ENCODE measurements around the gene CAMTA1. TPM values are rescaled to one million over a fixed set of nuclear protein-coding genes. Genes with fewer than 3 reads are reported as not detected.
"Not testable (repeated sequence)": the region's sequence is repeated elsewhere in the genome, so short reads cannot be mapped to it uniquely, and the experiment has no call there.

The CAMTA1 gene
- total RNA-seq, 1 donor from 2014 or later, result 63.8 TPM

DNA sequence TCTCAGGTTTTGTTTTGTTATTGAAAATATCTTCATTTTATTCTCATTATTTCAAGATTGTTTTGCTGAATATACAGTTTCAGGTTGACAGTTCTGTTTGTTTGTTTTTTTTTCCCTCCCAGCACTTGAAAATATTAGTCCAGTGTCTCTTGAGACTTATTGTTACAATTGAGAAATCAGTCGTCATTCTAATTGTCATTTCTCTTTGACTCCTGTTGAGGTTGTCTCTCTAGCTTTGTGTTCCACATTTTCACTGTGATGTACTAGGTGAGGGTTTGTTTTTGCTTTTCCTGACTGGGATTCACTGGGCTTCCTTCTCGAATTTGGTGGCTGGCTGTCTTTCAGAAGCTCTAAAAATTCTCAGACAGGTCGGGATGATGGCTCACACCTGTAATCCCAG lies 542.6 kb downstream of the CAMTA1 start:
- peaks cover 31% of the 10 kb centered on the region for H3K9me3 Mint-ChIP-seq (ENCODE audit: low read depth)

DNA sequence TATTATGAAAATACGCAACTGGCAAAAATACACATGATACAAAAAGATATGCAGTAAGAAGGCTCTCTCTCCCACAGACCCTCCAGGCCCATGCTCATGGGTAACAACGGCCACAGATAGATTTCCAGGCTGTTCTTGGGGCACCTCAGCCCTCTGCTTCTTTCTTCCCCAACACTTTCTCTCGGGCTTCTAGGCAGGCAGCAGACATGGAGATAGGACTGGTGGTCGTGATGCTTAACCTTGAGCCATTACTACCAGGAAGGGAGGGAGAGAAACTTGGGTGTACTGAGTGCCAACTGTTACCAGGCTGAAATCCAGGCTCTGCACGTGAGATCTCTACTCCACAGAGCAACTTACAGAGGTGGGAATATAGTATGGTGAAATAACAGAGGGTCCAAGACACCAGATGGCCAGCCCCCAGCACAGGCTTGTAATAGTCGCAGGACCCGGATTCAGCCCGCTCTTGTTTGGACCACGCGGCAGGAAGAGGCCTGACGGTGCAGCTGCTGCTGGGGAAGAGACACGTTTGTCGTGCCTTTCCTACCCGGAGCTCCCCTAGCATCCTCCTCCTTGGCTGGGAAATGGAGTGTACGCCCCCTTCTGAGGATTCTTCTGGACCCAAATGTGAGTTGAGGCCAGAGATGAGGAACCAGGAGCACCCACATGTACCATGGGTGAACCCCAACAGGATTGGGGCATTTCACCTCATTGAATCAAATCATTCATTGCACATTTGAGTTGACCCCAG lies 544.8 kb downstream of the CAMTA1 start:
- H3K27me3 Mint-ChIP-seq (ENCODE audit: low read depth), result no peaks in the 10 kb centered on the region
- DNase-seq (ENCODE audit: low spot score), result no peak
- H3K27ac Mint-ChIP-seq (ENCODE audit: unreplicated experiment), result no peak overlapping the region
- peaks cover 28% of the 10 kb centered on the region for H3K9me3 Mint-ChIP-seq (ENCODE audit: low read depth)
- peaks cover 35% of the 10 kb centered on the region for H3K4me1 Mint-ChIP-seq (ENCODE audit: low read depth)
- TF ChIP-seq, protein P1, sequence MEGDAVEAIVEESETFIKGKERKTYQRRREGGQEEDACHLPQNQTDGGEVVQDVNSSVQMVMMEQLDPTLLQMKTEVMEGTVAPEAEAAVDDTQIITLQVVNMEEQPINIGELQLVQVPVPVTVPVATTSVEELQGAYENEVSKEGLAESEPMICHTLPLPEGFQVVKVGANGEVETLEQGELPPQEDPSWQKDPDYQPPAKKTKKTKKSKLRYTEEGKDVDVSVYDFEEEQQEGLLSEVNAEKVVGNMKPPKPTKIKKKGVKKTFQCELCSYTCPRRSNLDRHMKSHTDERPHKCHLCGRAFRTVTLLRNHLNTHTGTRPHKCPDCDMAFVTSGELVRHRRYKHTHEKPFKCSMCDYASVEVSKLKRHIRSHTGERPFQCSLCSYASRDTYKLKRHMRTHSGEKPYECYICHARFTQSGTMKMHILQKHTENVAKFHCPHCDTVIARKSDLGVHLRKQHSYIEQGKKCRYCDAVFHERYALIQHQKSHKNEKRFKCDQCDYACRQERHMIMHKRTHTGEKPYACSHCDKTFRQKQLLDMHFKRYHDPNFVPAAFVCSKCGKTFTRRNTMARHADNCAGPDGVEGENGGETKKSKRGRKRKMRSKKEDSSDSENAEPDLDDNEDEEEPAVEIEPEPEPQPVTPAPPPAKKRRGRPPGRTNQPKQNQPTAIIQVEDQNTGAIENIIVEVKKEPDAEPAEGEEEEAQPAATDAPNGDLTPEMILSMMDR (IDR thresholded peaks at IDR 0.05), result no peak
- H3K36me3 Mint-ChIP-seq (ENCODE audit: low read depth), result peaks cover 10% of the 10 kb centered on the region
- H3K4me3 Mint-ChIP-seq (ENCODE audit: unreplicated experiment), result no peak overlapping the region

More for the DNA sequence above, 542.6 kb downstream of the CAMTA1 start:
- peaks cover 10% of the 10 kb centered on the region for H3K36me3 Mint-ChIP-seq (ENCODE audit: low read depth)
- H3K27ac Mint-ChIP-seq (ENCODE audit: unreplicated experiment), result no peak overlapping the region
- H3K4me3 Mint-ChIP-seq (ENCODE audit: unreplicated experiment), result no peak overlapping the region
- peaks cover 14% of the 10 kb centered on the region for H3K4me1 Mint-ChIP-seq (ENCODE audit: low read depth)
- TF ChIP-seq, protein P1 (IDR thresholded peaks at IDR 0.05), result no peak
- H3K27me3 Mint-ChIP-seq (ENCODE audit: low read depth), result no peaks in the 10 kb centered on the region
- no peak for DNase-seq (ENCODE audit: low spot score)

DNA sequence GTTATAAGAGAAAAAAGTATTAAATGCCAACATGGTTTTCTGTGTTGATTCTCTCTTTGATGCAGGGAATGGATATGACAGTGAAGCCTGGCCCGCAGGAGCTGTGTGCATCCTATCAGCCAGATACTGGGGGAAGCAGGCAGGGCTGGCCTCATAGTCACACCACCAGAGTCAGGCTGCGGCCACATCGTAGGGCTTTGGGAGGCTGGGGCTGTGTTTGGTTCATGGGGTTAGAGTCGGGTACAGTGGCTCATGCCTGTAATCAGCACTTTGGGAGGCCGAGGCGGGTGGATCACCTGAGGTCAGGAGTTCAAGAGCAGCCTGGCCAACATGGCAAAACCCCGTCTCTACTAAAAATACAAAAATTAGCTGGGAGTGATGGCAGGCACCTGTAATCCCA lies 545.5 kb downstream of the CAMTA1 start:
- H3K4me1 Mint-ChIP-seq (ENCODE audit: low read depth), result peaks cover 42% of the 10 kb centered on the region
- not testable (repeated sequence) for H3K36me3 Mint-ChIP-seq (ENCODE audit: low read depth); H3K27me3 Mint-ChIP-seq (ENCODE audit: low read depth); H3K27ac Mint-ChIP-seq (ENCODE audit: unreplicated experiment); H3K4me3 Mint-ChIP-seq (ENCODE audit: unreplicated experiment); DNase-seq (ENCODE audit: low spot score)
- peaks cover 23% of the 10 kb centered on the region for H3K9me3 Mint-ChIP-seq (ENCODE audit: low read depth)

DNA sequence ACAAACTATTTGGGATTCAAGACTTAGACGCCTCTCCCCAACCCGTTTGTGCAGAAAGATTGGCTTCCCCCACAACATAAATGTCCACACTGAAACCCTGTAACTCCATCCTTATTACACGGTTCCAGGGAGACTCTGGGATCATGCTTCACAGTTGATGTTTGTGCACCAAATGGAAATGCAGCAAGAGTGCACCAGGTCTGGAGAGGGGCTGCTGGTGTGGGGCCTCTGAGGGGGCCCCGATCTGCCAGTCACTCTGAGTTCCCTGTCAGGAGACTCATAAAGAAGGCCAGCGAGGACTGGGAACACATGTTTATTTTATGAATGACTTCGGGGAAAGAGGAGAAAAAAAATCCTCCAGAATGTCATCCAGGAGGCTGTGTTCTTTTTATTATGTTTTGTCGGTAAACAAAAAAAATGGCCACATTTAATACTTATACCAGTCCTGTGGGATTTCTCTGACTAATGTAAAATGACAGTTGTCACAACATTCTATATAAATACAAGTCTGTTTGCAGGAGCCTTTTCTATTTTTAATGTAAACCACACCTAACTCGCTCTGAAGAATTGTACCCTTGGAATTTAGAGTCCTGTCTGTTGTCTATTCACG lies 546.8 kb downstream of the CAMTA1 start:
- peaks cover 5% of the 10 kb centered on the region for H3K36me3 Mint-ChIP-seq (ENCODE audit: low read depth)
- TF ChIP-seq, protein P1 (IDR thresholded peaks at IDR 0.05), result no peak
- no peak for DNase-seq (ENCODE audit: low spot score)
- no peak overlapping the region for H3K4me3 Mint-ChIP-seq (ENCODE audit: unreplicated experiment)
- H3K9me3 Mint-ChIP-seq (ENCODE audit: low read depth), result peaks cover 16% of the 10 kb centered on the region
- H3K27me3 Mint-ChIP-seq (ENCODE audit: low read depth), result no peaks in the 10 kb centered on the region
- H3K27ac Mint-ChIP-seq (ENCODE audit: unreplicated experiment), result no peak overlapping the region
- peaks cover 42% of the 10 kb centered on the region for H3K4me1 Mint-ChIP-seq (ENCODE audit: low read depth)

DNA sequence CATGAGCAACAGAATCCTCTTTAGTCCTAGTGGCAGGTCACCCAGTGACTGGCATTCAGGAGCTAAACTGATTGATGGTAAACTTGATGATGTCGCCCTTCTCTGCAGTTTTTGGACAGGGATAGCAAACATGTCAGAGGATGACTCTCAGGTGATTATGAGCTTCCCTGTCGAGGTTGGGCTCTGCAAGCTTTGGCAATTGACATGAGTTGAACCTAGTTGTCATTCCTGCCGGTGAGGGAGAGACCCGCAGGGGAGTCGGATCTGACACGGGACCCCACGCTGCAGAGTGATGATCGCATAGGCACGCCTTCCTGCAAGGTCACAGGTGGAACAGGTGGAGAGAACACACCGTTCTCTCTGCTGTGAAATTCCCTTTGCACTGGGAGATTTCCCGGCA lies 547.8 kb downstream of the CAMTA1 start:
- TF ChIP-seq, protein P1 (IDR thresholded peaks at IDR 0.05), result no peak
- Mint-ChIP-seq H3K27ac (ENCODE audit: unreplicated experiment) (no peak overlapping the region), H3K36me3 (ENCODE audit: low read depth) (peaks cover 2% of the 10 kb centered on the region), H3K4me1 (ENCODE audit: low read depth) (peaks cover 42% of the 10 kb centered on the region), H3K9me3 (ENCODE audit: low read depth) (peaks cover 7% of the 10 kb centered on the region), H3K4me3 (ENCODE audit: unreplicated experiment) (no peak overlapping the region), H3K27me3 (ENCODE audit: low read depth) (no peaks in the 10 kb centered on the region)
- DNase-seq (ENCODE audit: low spot score), result no peak
